LNCaP clone FGC (cell line): Measurements from ENCODE around the gene SBSN.

Source experiments
- DNase-seq: peaks from one replicate; pipeline ENCODE4 v3.0.0-alpha.2; 2011; ENCODE audit warnings: low read depth
- H3K4me3 ChIP-seq: 2 replicates; pipeline ENCODE4 v1.5.1; 2011; ENCODE audit warnings: mild to moderate bottlenecking, low read depth, low read length, control low read depth
- CTCF ChIP-seq: IDR thresholded peaks from 2 replicates; pipeline ENCODE4 v1.5.1; 2012; ENCODE audit warnings: mild to moderate bottlenecking; ENCODE audit not compliant: control insufficient read depth, insufficient read depth; ENCODE audit errors: extremely low read depth

The SBSN gene

GRCh38 chr19:35558400-35559280 lies 30.5 kb upstream of the SBSN start:
- no peak for DNase-seq
- no peak for TF ChIP-seq CTCF
- H3K4me3 ChIP-seq = no peak overlapping the region

GRCh38 chr19:35557539-35558399 lies 29.7 kb upstream of the SBSN start:
- no peak overlapping the region for H3K4me3 ChIP-seq
- TF ChIP-seq CTCF = no peak
- DNase-seq = no peak

GRCh38 chr19:35556846-35557538 lies 28.9 kb upstream of the SBSN start:
- H3K4me3 ChIP-seq = no peak overlapping the region
- no peak for TF ChIP-seq CTCF
- no peak for DNase-seq

GRCh38 chr19:35556025-35556590 lies 28.0 kb upstream of the SBSN start:
- H3K4me3 ChIP-seq = no peak overlapping the region
- no peak for TF ChIP-seq CTCF
- no peak for DNase-seq

GRCh38 chr19:35555301-35556005 lies 27.3 kb upstream of the SBSN start:
- peak; percentile 21; the same call in 1 of the 2 replicates for TF ChIP-seq CTCF
- no peak for DNase-seq

GRCh38 chr19:35554076-35554475 lies 26.0 kb upstream of the SBSN start:
- no peak for DNase-seq
- TF ChIP-seq CTCF = no peak
- no peak overlapping the region for H3K4me3 ChIP-seq

More at GRCh38 chr19:35555301-35556005, 27.3 kb upstream of the SBSN start:
- no peak overlapping the region for H3K4me3 ChIP-seq
